H1 (cell line): ENCODE results near the gene CIITA.

Experiments used
- ATF3 ChIP-seq: IDR thresholded peaks from 2 replicates; pipeline ENCODE4 v1.6.1; 2011; ENCODE audit warnings: low read depth, mild to moderate bottlenecking, low read length; ENCODE audit not compliant: insufficient read depth
- CHD1 ChIP-seq: IDR thresholded peaks from 2 replicates; pipeline ENCODE4 v1.6.1; 2012; ENCODE audit warnings: low read depth, low read length, improper control_type of control experiment
- CTCF ChIP-seq, 3 experiments: IDR thresholded peaks; 1 replicate in 2 of 3; 2 replicates in 1 of 3; pipeline versions ENCODE4 v1.5.1 to v1.6.1; 2011; ENCODE audit warnings: low read length in 3 of 3, mild to moderate bottlenecking in 3 of 3, inconsistent platforms in 2 of 3, low read depth in 1 of 3, moderate library complexity in 1 of 3; ENCODE audit not compliant: insufficient read depth in 1 of 3; ENCODE audit errors: control extremely low read depth in 1 of 3
- EP300 ChIP-seq, 2 experiments: IDR thresholded peaks; 1 replicate in 1 of 2; 2 replicates in 1 of 2; pipeline ENCODE4 v1.6.1; 2011 to 2012; ENCODE audit warnings: low read depth in 2 of 2, low read length in 2 of 2, mild to moderate bottlenecking in 2 of 2, borderline replicate concordance in 1 of 2, inconsistent platforms in 1 of 2, moderate library complexity in 1 of 2
- NRF1 ChIP-seq: IDR thresholded peaks from 2 replicates; pipeline ENCODE4 v1.6.1; 2011; ENCODE audit warnings: mild to moderate bottlenecking, low read depth, low read length, improper control_type of control experiment
- RFX5 ChIP-seq: IDR thresholded peaks from 2 replicates; pipeline ENCODE4 v1.6.1; 2011; ENCODE audit warnings: low read depth, low read length, improper control_type of control experiment, borderline replicate concordance
- SP1 ChIP-seq: IDR thresholded peaks from 2 replicates; pipeline ENCODE4 v1.6.1; 2011; ENCODE audit warnings: low read depth, low read length
- SP2 ChIP-seq: IDR thresholded peaks from 2 replicates; pipeline ENCODE4 v1.6.1; 2012; ENCODE audit warnings: mild to moderate bottlenecking, low read length, inconsistent platforms
- TAF7 ChIP-seq: optimal IDR thresholded peaks from 2 replicates; pipeline ENCODE3; 2011; ENCODE audit warnings: low read depth, mild to moderate bottlenecking, inconsistent platforms, low read length, moderate library complexity, borderline replicate concordance
- TEAD4 ChIP-seq: IDR thresholded peaks from 2 replicates; pipeline ENCODE4 v1.6.1; 2012; ENCODE audit warnings: low read depth, low read length, inconsistent platforms, mixed read lengths
- USF2 ChIP-seq: IDR thresholded peaks from 2 replicates; pipeline ENCODE4 v1.6.1; 2011; ENCODE audit warnings: low read length, improper control_type of control experiment

GRCh38 chr16:10964891-10965326 lies 87.9 kb downstream of the CIITA start:
- no peak for TF ChIP-seq CTCF (IDR thresholded peaks at IDR 0.05; ENCODE audit: control extremely low read depth in 1 of 3, insufficient read depth in 1 of 3, low read depth in 1 of 3, low read length in 3 of 3)
- TF ChIP-seq EP300 (IDR thresholded peaks at IDR 0.05; ENCODE audit: borderline replicate concordance in 1 of 2, low read depth in 2 of 2, low read length in 2 of 2): no peak
- no peak for TF ChIP-seq SP2
- TF ChIP-seq TEAD4: no peak
- TF ChIP-seq TAF7: no peak
- TF ChIP-seq SP1: no peak
- no peak for TF ChIP-seq ATF3
- TF ChIP-seq USF2: no peak
- no peak for TF ChIP-seq NRF1
- no peak for TF ChIP-seq RFX5
- TF ChIP-seq CHD1: no peak
